Osteocyte (in vitro differentiated cells): ENCODE results near the gene CNBD2. TPM values are rescaled to one million over a fixed set of nuclear protein-coding genes. Genes with fewer than 3 reads are reported as not detected.
"Not testable (repeated sequence)": the region's sequence is repeated elsewhere in the genome, so short reads cannot be mapped to it uniquely, and the experiment has no call there.

Source experiments
- DNase-seq: peaks from one replicate; pipeline ENCODE4 v3.0.0; 2021; ENCODE audit warnings: mixed read lengths; ENCODE audit not compliant: unreplicated experiment; ENCODE audit errors: extremely low spot score
- H3K27ac Mint-ChIP-seq: one replicate; pipeline ENCODE4 v1.8.0; 2021; ENCODE audit warnings: mild to moderate bottlenecking, mixed read lengths; ENCODE audit not compliant: unreplicated experiment
- H3K27me3 Mint-ChIP-seq: one replicate; pipeline ENCODE4 v1.8.0; 2021; ENCODE audit warnings: mixed read lengths; ENCODE audit not compliant: unreplicated experiment
- H3K36me3 Mint-ChIP-seq: one replicate; pipeline ENCODE4 v1.8.0; 2021; ENCODE audit warnings: mixed read lengths; ENCODE audit not compliant: unreplicated experiment
- H3K4me1 Mint-ChIP-seq: one replicate; pipeline ENCODE4 v1.8.0; 2021; ENCODE audit warnings: mixed read lengths; ENCODE audit not compliant: unreplicated experiment
- H3K4me3 Mint-ChIP-seq: one replicate; pipeline ENCODE4 v1.8.0; 2021; ENCODE audit warnings: mild to moderate bottlenecking, moderate library complexity, mixed read lengths; ENCODE audit not compliant: unreplicated experiment
- H3K9me3 Mint-ChIP-seq: one replicate; pipeline ENCODE4 v1.8.0; 2021; ENCODE audit warnings: mixed read lengths; ENCODE audit not compliant: unreplicated experiment
- CTCF ChIP-seq: fragments of 200-600 bp; sonication (generic); IDR thresholded peaks from 2 replicates; pipeline ENCODE4 v1.5.0; 2021; ENCODE audit warnings: antibody characterized with exemption, mild to moderate bottlenecking, moderate library complexity
- total RNA-seq: library from RNA; stranded (reverse); gene quantifications from 2 replicates; pipeline ENCODE4 v1.2.1, GENCODE V29; 2021

CNBD2 gene
- total RNA-seq, 1 donor from 2014 or later, result 4.6 TPM

GRCh38 chr20:36051318-36052116, 83.1 kb downstream of the CNBD2 start:
- Mint-ChIP-seq H3K9me3 (no peaks in the 10 kb centered on the region), H3K4me3 (peak overlapping the region; percentile 89), H3K4me1 (peaks cover 33% of the 10 kb centered on the region), H3K27me3 (peaks cover 8% of the 10 kb centered on the region), H3K36me3 (peaks cover 10% of the 10 kb centered on the region), H3K27ac (peak overlapping the region; percentile 88)
- TF ChIP-seq CTCF, result no peak
- no peak for DNase-seq

- no peak overlapping the region for H3K4me3 Mint-ChIP-seq
- peaks cover 8% of the 10 kb centered on the region for H3K27me3 Mint-ChIP-seq
- TF ChIP-seq CTCF, result no peak
- no peak for DNase-seq
- H3K36me3 Mint-ChIP-seq, result peaks cover 10% of the 10 kb centered on the region
- H3K27ac Mint-ChIP-seq, result no peak overlapping the region
- no peaks in the 10 kb centered on the region for H3K9me3 Mint-ChIP-seq
- H3K4me1 Mint-ChIP-seq, result peaks cover 28% of the 10 kb centered on the region
These were observed 83.7 kb downstream of the CNBD2 start for GRCh38 chr20:36052117-36052513.

- H3K4me1 Mint-ChIP-seq, result peaks cover 12% of the 10 kb centered on the region
- not testable (repeated sequence) for H3K27ac Mint-ChIP-seq, H3K9me3 Mint-ChIP-seq, H3K36me3 Mint-ChIP-seq, DNase-seq, H3K27me3 Mint-ChIP-seq, H3K4me3 Mint-ChIP-seq
These were observed 85.6 kb downstream of the CNBD2 start for GRCh38 chr20:36053863-36054518.

DNA sequence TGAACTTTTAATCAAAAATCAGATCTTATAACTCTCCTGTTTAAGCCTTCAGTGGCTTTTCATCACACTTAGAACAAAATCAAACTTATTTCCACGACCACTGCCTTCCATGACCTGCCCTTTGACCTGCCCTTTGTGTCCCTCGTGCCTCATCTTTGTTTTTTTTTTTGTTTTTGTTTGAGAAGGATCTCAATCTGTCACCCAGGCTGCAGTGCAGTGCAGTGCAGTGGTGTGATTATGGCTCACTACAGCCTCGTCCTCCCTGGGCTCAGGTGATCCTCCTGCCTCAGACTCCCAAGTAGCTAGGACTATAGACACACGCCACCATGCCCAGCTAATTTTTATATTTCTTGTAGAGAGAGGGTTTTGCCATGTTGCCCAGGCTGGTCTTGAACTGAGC, 86.8 kb downstream of the CNBD2 start:
- no peaks in the 10 kb centered on the region for H3K36me3 Mint-ChIP-seq
- no peak overlapping the region for H3K27ac Mint-ChIP-seq
- no peak for DNase-seq
- peaks cover 8% of the 10 kb centered on the region for H3K4me1 Mint-ChIP-seq
- H3K9me3 Mint-ChIP-seq, result no peaks in the 10 kb centered on the region
- H3K4me3 Mint-ChIP-seq, result no peak overlapping the region
- peaks cover 8% of the 10 kb centered on the region for H3K27me3 Mint-ChIP-seq
- TF ChIP-seq CTCF, result no peak

GRCh38 chr20:36060676-36061075, 92.3 kb downstream of the CNBD2 start:
- H3K27ac Mint-ChIP-seq, result no peak overlapping the region
- H3K4me3 Mint-ChIP-seq, result no peak overlapping the region
- no peaks in the 10 kb centered on the region for H3K27me3 Mint-ChIP-seq
- no peaks in the 10 kb centered on the region for H3K9me3 Mint-ChIP-seq
- no peaks in the 10 kb centered on the region for H3K36me3 Mint-ChIP-seq
- DNase-seq, result no peak
- peaks cover 9% of the 10 kb centered on the region for H3K4me1 Mint-ChIP-seq
- no peak for TF ChIP-seq CTCF
